SU-DHL-6 (cell line): ENCODE data around the gene UBASH3B.

Source experiments
- H2AFZ ChIP-seq: fragments of 200-600 bp; sonication (generic); 2 replicates; pipeline ENCODE4 v1.6.1; 2014; ENCODE audit warnings: low read depth, mild to moderate bottlenecking, moderate library complexity, mixed read lengths, antibody characterized with exemption, low read length; ENCODE audit not compliant: severe bottlenecking
- H3F3A ChIP-seq: fragments of 200-600 bp; shearing (Covaris generic); 2 replicates; pipeline ENCODE4 v1.6.0; 2016; ENCODE audit warnings: antibody characterized with exemption, mild to moderate bottlenecking; ENCODE audit not compliant: insufficient read depth
- H3K27ac ChIP-seq: fragments of 200-600 bp; sonication (generic); 2 replicates; pipeline ENCODE4 v1.5.1; 2016; ENCODE audit warnings: low read depth, mild to moderate bottlenecking, low read length, moderate library complexity, mixed read lengths
- H3K27me3 ChIP-seq: fragments of 200-600 bp; sonication (generic), shearing (Covaris generic); 2 replicates; pipeline ENCODE4 v1.6.0; 2014; ENCODE audit warnings: mild to moderate bottlenecking, low read length
- H3K36me3 ChIP-seq: fragments of 200-600 bp; sonication (generic); 2 replicates; pipeline ENCODE4 v1.6.1; 2014; ENCODE audit warnings: mild to moderate bottlenecking, low read length, mixed read lengths
- H3K4me2 ChIP-seq: fragments of 300-600, 200-600 bp; shearing (Covaris generic), sonication (generic); 2 replicates; pipeline ENCODE4 v1.6.0; 2014; ENCODE audit warnings: low read length, low read depth, mild to moderate bottlenecking; ENCODE audit not compliant: poor library complexity, severe bottlenecking
- H3K4me3 ChIP-seq: fragments of 200-600 bp; sonication (generic); 2 replicates; pipeline ENCODE4 v1.5.1; 2014; ENCODE audit warnings: antibody characterized with exemption, low read length, mild to moderate bottlenecking, mixed read lengths; ENCODE audit not compliant: insufficient read depth, poor library complexity, severe bottlenecking
- H3K79me2 ChIP-seq: fragments of 200-600 bp; sonication (generic); 2 replicates; pipeline ENCODE4 v1.6.1; 2014; ENCODE audit warnings: mild to moderate bottlenecking, low read length, moderate library complexity; ENCODE audit not compliant: insufficient read depth
- H3K9ac ChIP-seq: fragments of 200-600 bp; sonication (generic); 2 replicates; pipeline ENCODE4 v1.7.0; 2014; ENCODE audit warnings: mild to moderate bottlenecking, low read length
- H3K9me2 ChIP-seq: fragments of 200-600 bp; sonication (generic); replicated peaks from 2 replicates; pipeline ENCODE4 v1.6.1; 2014; ENCODE audit warnings: low read length; ENCODE audit not compliant: insufficient read depth
- H3K9me3 ChIP-seq: fragments of 200-600 bp; sonication (generic); 2 replicates; pipeline ENCODE4 v1.6.1; 2014; ENCODE audit warnings: low read length, mixed read lengths; ENCODE audit not compliant: insufficient read depth
- H4K20me1 ChIP-seq: fragments of 200-600 bp; sonication (generic); 2 replicates; pipeline ENCODE4 v1.6.1; 2014; ENCODE audit warnings: low read depth, mild to moderate bottlenecking, antibody characterized with exemption, low read length, moderate library complexity, mixed read lengths
- EZH2phosphoT487 ChIP-seq: fragments of 200-600 bp; sonication (generic), shearing (Covaris generic); conservative IDR thresholded peaks from 2 replicates; pipeline ENCODE4 v1.6.1; 2018; ENCODE audit warnings: mild to moderate bottlenecking, antibody characterized with exemption, low read length, moderate library complexity, mixed read lengths
- TF ChIP-seq, protein P1 (sequence below): fragments of 200-600 bp; sonication (generic); IDR thresholded peaks from one replicate; pipeline ENCODE4 v1.5.1; 2017; ENCODE audit warnings: antibody characterized with exemption, mild to moderate bottlenecking, low read length, moderate library complexity; ENCODE audit not compliant: insufficient read depth, poor library complexity, severe bottlenecking

UBASH3B gene

DNA sequence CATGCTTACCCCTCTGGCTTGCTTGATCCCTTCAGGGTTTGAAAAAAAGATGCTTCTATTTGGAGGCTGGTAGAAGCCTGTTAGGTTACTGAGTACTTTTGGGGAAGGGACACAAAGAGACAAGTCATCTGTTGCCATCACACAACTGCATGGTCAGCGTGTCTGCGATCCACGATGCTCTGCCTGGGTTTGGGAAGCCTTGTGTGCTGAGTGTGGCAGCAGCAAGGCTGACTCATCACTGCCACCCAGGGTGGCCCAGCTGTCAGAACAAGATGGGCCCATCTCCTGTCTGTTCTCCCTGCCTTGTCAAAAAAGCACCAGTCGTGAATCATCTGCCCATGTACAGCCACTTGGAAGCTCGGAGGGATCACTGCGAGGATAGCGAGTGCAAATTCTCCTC, 26.2 kb downstream of the UBASH3B start:
- Histone ChIP-seq H3K4me3 (no peak overlapping the region), H3K4me2 (no peak overlapping the region), H4K20me1 (0 out of 2 replicates have a peak, but pooled peaks cover 3% of the 10 kb centered on the region), H3K36me3 (no peaks in the 10 kb centered on the region), H3K9me3 (no peaks in the 10 kb centered on the region), H3K27me3 (no peaks in the 10 kb centered on the region), H3K27ac (no peak overlapping the region), H3F3A (no peaks in the 10 kb centered on the region), H3K79me2 (no peaks in the 10 kb centered on the region), H2AFZ (no peak overlapping the region), H3K9ac (no peak overlapping the region), H3K9me2 (no peaks in the 10 kb centered on the region)
- TF ChIP-seq, protein P1, sequence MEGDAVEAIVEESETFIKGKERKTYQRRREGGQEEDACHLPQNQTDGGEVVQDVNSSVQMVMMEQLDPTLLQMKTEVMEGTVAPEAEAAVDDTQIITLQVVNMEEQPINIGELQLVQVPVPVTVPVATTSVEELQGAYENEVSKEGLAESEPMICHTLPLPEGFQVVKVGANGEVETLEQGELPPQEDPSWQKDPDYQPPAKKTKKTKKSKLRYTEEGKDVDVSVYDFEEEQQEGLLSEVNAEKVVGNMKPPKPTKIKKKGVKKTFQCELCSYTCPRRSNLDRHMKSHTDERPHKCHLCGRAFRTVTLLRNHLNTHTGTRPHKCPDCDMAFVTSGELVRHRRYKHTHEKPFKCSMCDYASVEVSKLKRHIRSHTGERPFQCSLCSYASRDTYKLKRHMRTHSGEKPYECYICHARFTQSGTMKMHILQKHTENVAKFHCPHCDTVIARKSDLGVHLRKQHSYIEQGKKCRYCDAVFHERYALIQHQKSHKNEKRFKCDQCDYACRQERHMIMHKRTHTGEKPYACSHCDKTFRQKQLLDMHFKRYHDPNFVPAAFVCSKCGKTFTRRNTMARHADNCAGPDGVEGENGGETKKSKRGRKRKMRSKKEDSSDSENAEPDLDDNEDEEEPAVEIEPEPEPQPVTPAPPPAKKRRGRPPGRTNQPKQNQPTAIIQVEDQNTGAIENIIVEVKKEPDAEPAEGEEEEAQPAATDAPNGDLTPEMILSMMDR, result no peak

DNA sequence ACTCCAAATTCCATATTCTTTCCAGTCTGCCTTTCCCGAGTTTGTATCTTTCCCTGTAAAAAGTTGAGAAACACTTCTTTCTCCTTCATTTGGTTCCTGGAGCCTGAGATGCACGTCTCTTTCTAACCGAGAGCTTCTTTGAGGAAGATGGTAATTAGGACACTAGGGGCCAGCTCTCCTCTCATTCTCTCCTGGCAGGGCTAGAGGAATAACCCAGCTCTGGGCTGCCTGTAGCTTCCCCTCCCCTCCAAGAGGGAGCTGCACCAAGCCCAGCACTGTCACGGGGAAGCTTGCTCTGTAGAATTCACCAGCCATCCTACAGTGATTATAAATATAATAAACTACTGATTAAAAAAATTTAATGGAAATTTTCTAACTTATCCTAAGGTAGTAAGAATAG, 26.9 kb downstream of the UBASH3B start:
- no peaks in the 10 kb centered on the region for H3K9me3 ChIP-seq

DNA sequence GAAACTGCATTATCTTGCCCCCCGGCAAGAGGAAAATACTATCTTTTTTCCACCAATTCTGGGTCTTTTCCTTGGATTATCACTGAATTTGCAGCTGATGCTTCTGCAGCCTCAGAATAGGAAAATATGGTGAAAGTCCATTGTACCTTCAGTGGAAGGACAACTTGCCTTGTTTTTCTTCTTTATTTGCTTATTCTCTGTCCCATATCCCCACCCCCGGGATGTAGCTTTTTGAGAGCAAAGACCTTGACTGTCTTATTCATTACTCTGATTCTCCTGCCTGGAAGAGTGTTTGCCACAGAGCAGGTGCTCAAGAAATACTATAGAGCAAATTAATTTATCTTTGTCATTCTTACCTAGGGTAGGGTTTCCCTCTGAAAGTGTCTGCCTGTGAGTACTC, 29.5 kb downstream of the UBASH3B start:
- H3K4me2 ChIP-seq, result no peak overlapping the region
- no peaks in the 10 kb centered on the region for H3K27me3 ChIP-seq
- H3K36me3 ChIP-seq, result no peaks in the 10 kb centered on the region
- no peak overlapping the region for H3K9ac ChIP-seq
- no peak for TF ChIP-seq EZH2phosphoT487
- TF ChIP-seq, protein P1, result no peak
- H3K4me3 ChIP-seq, result no peak overlapping the region
- H3K9me3 ChIP-seq, result no peaks in the 10 kb centered on the region
- no peaks in the 10 kb centered on the region for H3K9me2 ChIP-seq
- H4K20me1 ChIP-seq, result no peaks in the 10 kb centered on the region
- H3F3A ChIP-seq, result no peaks in the 10 kb centered on the region
- no peaks in the 10 kb centered on the region for H3K79me2 ChIP-seq
- no peak overlapping the region for H2AFZ ChIP-seq
- H3K27ac ChIP-seq, result no peak overlapping the region

More for the DNA sequence above, 26.9 kb downstream of the UBASH3B start:
- no peaks in the 10 kb centered on the region for H3K27me3 ChIP-seq
- no peak overlapping the region for H3K27ac ChIP-seq
- no peaks in the 10 kb centered on the region for H3K79me2 ChIP-seq
- no peaks in the 10 kb centered on the region for H3K9me2 ChIP-seq
- no peak overlapping the region for H3K4me2 ChIP-seq
- TF ChIP-seq, protein P1, result no peak
- no peak for TF ChIP-seq EZH2phosphoT487
- no peak overlapping the region for H3K4me3 ChIP-seq
- H3K9ac ChIP-seq, result no peak overlapping the region
- H2AFZ ChIP-seq, result no peak overlapping the region
- H3K36me3 ChIP-seq, result no peaks in the 10 kb centered on the region
- H4K20me1 ChIP-seq, result no peaks in the 10 kb centered on the region
- H3F3A ChIP-seq, result no peaks in the 10 kb centered on the region
